Stimulated activated CD4-positive, alpha-beta T cell treated with anti-CD3 and anti-CD28 coated beads, Interleukin-4, amount 100 ng/mL, for 24 hours (primary cell): ENCODE results near the gene JADE2.
A peak's percentile ranks its signal among the peaks of the same experiment; 100 is the strongest.

Experiments used
- DNase-seq: peaks from one replicate; pipeline ENCODE4 v3.0.0-alpha.2; 2020

Gene JADE2

GRCh38 chr5:134570886-134571285 is 45.4 kb downstream of the JADE2 start:
- no peak for DNase-seq

GRCh38 chr5:134571693-134572405 is 46.4 kb downstream of the JADE2 start:
- DNase-seq, result no peak

- DNase-seq, result no peak
Observed at GRCh38 chr5:134572811-134573210, 47.3 kb downstream of the JADE2 start.

DNA sequence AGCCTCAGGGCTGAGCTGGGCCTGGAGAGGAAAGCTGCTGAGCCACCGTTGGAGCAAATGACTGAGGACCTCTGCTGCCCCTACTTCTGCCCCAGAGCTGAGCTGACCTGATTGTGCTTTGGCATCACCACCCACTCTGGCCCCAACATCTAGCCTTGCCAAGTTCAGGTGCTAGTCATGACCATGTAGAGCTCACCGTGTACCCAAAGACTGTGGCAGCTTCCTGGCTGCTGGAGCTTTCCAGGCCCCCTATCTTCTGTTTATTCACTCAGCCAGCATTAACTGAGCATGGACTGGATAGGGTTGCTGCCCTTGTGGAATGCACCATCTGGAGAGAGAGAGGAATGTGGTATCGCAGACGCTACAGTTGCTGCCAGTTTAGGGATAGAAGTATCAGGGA is 49.1 kb downstream of the JADE2 start:
- no peak for DNase-seq

DNA sequence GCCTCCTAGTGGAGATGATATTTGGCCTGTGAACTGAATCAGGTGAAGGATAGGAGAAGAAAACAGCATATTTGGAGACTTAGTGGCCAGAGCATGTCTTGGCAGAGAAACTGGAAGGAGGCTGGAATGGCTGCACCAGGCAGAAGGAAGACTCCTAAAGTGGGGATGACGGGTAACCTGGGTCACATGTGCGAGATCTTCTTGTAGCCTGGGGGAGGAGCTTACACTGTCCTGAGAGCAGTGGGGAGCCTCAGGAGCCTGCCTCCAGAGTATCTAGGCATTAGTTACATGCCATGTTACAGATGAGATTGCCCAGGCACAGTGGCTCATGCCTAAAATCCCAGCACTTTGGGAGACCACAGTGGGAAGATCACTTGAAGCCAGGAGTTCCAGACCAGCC is 49.8 kb downstream of the JADE2 start:
- DNase-seq, result no peak

GRCh38 chr5:134576386-134577021 is 51.0 kb downstream of the JADE2 start:
- DNase-seq, result no peak

GRCh38 chr5:134577022-134577795 is 51.7 kb downstream of the JADE2 start:
- no peak for DNase-seq

- peak; percentile 84 for DNase-seq
Observed at GRCh38 chr5:134577796-134578577, 52.5 kb downstream of the JADE2 start.

GRCh38 chr5:134578578-134579283 is 53.3 kb downstream of the JADE2 start:
- no peak for DNase-seq

- no peak for DNase-seq
Observed at GRCh38 chr5:134579284-134579771, 53.9 kb downstream of the JADE2 start.

DNA sequence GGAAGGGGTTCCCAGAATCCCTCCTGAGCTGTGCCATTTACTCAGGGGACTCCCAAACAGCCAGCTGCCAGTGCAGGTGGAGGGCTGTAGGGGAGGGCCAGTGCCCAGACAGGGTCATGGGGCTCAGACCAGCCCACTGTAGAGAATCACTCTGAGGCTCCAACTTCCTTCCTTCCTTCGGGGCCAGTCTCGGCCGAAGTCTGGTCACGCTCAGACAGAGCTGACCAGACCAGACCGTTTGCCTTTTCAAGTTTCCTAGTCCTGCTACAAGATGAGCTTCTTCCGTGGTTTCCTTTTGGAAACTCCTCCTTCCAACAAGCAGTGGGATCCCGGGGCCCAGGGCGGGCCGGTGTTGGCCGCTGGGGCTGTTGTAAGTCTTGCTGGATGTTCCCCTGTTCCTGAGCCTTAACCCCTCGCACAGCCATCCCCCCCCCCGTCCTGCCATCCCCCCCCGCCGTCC is 54.6 kb downstream of the JADE2 start:
- no peak for DNase-seq

DNA sequence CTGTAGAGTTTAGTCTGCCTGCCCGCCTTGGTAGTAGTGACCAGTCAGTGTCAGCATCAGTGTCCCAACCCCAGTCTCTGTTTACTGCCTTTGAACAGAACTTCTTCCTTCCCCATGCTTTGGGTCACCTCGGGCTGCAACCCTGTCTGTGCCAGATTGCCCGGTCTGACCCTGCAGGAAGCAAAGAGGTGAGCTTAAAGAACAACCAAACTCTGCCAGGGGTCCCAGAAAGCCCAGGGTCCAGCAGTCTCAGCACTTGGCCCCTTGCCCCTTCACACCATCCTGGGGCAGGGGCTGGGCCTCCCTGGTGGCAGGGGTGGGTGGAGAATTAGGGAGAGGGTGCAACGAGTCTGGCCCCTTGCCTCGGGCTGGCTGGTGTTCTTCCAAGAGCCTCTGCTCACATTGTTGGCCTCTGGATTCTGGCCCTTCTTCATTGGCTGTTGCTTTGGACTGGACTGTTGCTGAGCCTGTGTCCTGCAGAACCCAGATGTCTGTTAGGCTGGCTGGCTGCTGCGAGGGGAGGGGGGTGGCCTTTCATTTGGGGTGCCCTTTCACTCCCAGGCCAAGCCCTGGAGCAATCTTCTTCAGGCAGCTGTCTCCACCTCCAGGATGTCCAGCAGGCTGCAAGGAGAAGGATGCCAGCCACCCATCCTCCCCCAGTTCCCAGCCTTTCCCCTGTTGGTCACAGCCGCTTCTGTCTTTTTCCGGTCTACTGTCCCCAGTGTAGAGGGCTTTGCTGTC is 55.9 kb downstream of the JADE2 start:
- DNase-seq, result no peak

DNA sequence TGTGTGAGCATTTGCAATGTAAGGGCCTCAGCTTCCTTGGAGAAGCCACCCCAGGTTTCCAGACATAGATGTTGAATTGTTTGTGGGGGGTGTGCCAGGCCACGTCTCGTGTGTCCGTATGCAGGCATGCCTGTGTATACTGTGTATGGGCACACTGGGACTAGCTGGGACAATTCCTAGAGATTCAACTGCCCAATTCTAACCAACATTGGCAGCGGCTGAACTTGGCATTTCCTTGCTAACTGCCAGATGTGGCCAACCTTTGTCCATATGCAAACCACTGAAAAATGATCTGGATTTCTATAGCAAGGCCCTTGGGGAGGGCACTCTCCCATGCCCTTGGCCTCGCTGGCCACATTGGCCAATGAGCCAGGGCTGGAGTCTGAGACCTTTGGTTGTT is 56.8 kb downstream of the JADE2 start:
- no peak for DNase-seq

DNA sequence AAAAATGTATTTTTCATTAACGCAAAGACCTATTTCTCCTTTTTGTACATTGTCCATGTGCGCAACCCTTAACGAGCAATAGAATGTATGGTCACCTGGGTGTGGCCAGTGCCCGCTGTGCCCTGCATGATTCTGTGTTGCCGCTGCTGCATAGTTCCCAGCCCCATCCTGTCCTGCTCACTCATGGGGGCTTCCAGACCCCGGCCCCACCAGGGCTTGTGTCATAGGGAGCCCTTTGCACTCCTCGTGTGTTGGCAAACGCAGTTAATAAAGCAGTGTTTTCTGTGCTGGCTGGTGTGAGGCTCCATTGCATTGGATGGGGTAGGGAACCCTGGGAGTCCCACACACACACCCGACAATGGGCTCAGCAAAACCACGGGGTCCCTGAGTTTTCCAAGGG is 57.5 kb downstream of the JADE2 start:
- DNase-seq, result no peak

GRCh38 chr5:134583766-134584165 is 58.3 kb downstream of the JADE2 start:
- DNase-seq, result no peak

DNA sequence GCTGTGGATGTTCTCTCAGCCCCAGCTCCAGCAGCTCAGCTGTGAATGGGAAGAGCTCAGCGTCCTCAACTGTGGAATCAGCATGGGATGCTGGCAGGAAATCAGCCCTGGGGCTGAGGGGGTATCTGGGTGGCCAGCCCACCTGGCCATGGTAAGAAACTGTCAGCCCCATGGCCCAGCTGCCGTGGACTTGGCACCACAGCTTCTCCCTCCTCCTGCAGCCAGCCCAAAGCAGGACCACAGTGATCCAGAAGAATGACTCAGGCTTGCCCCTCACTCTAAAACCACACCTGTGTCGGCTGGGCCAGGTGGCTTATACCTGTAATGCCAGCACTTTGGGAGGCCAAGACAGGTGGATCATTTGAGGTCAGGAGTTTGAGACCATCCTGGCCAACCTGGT is 59.2 kb downstream of the JADE2 start:
- no peak for DNase-seq

- DNase-seq, result no peak
Observed at GRCh38 chr5:134585966-134586365, 60.5 kb downstream of the JADE2 start.

DNA sequence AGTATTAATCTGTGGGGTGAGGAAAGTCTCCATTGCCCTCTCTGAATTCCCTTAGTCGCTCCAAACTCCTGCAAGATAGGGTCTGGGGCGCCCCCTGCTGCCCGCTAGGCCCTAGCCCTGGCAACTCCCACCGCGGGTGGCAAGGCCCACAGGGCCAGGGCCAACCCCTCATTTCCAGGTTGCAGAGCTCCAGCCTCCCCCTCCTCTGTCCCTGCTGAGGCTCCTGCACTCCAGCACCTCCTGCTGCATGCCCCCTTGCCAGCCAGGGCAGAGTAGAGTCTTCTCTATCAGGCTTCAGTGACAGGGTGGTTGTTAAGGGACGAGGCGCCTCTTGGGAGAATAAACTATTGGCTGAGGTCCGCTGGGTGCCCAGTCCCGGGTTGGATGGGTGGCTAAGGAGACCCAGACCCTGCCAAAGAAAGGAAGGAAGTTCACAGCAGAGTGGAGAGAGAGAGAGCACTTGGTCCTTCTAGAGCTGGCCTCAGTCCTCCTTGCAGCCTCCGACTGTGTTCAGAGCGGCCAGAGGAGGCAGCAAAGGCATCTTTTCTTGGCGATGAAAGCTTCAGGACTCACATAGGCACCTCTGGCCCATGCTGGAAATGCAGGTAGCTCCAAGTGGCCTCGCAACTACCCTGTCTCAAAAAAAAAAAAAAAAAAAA is 61.5 kb downstream of the JADE2 start:
- peak; percentile 89 for DNase-seq

DNA sequence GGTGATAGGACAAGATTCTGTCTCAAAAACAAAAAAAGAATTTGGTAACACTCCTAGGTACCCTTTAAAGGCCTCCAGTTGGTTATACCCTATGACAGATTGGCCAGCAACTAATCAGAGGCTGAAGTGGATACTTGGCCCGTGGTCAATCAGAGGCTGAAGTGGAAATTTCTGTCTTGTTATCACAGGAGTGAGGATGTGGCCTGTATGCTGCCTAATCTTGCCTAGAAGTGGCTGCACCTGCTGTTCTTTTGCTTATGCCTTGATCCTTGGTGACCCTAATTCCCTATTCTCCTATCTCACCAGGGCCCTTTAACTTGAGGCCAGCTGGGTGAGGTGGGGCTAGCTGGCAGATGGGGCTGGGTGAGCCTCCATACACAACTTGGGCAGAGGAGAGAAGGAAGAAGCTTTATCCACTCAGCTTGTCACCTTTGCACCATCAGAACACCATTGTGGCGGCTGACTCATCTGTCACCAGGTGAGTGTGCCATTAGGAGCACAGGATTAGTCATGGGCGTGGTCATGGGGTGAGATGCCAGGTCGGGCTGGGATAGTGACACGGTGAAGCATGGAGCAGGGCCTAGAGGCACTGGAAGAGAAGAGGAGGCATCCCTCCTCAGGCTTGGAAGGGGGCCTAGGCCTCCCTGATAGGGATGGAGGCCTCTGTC is 65.7 kb downstream of the JADE2 start:
- peak; percentile 50 for DNase-seq

DNA sequence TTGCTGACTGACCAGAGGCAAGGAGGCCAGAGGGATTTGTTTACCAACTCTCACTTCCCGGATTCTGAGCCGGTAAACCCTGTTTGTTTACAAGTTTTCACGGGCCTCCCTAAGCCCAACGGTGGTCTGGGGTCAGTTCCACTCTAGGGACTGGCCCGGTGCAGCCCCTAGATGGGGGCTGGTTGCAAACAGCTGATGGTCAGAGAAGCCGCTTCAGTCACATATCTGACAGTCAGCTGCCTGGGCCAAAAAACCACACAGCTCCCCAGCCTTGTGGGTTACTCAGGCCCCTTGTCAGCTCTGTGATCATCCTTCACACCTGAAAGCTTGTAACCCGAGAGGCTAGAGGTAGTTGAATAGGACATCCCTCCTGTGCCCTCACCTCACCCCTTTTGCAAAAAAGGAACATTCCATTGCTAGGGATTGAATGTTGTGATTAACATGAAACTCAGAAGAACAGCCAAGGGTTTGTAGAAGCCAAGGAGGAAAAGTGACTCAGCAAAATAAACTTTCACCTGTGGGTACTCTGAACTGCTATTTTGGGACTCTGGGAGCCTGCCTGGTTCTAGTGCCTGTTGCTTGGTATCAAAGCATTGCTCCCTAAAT is 66.8 kb downstream of the JADE2 start:
- DNase-seq, result no peak
